ENCODE data around the gene SDK1.

Gene SDK1

GRCh38 chr7:3896169-3896765 lies 595.2 kb downstream of the SDK1 start:
- no peak for DNase-seq

- DNase-seq: peak; percentile 19
Measured at GRCh38 chr7:3897430-3898372, 596.6 kb downstream of the SDK1 start.

- DNase-seq: no peak
Measured at GRCh38 chr7:3899559-3899991, 598.5 kb downstream of the SDK1 start.

GRCh38 chr7:3908153-3908552 lies 607.1 kb downstream of the SDK1 start:
- no peak for DNase-seq

- no peak for DNase-seq
Measured at GRCh38 chr7:3909128-3909527, 608.1 kb downstream of the SDK1 start.

- DNase-seq: no peak
Measured at GRCh38 chr7:3910054-3910453, 609.0 kb downstream of the SDK1 start.

GRCh38 chr7:3911685-3912084 lies 610.6 kb downstream of the SDK1 start:
- no peak for DNase-seq

- no peak for DNase-seq
Measured at GRCh38 chr7:3912291-3912690, 611.2 kb downstream of the SDK1 start.

- DNase-seq: no peak
Measured at GRCh38 chr7:3914051-3914775, 613.2 kb downstream of the SDK1 start.

- no peak for DNase-seq
Measured at GRCh38 chr7:3915337-3915878, 614.4 kb downstream of the SDK1 start.

- no peak for DNase-seq
Measured at GRCh38 chr7:3916146-3916545, 615.1 kb downstream of the SDK1 start.

- DNase-seq: no peak
Measured at GRCh38 chr7:3917436-3917835, 616.4 kb downstream of the SDK1 start.

- no peak for DNase-seq
Measured at GRCh38 chr7:3918576-3918975, 617.5 kb downstream of the SDK1 start.

- no peak for DNase-seq
Measured at GRCh38 chr7:3922175-3922635, 621.2 kb downstream of the SDK1 start.

GRCh38 chr7:3923307-3923918 lies 622.4 kb downstream of the SDK1 start:
- no peak for DNase-seq

- DNase-seq: no peak
Measured at GRCh38 chr7:3924277-3924676, 623.2 kb downstream of the SDK1 start.

- DNase-seq: no peak
Measured at GRCh38 chr7:3927446-3928110, 626.5 kb downstream of the SDK1 start.

GRCh38 chr7:3928727-3929515 lies 627.9 kb downstream of the SDK1 start:
- DNase-seq: no peak

GRCh38 chr7:3931843-3932242 lies 630.8 kb downstream of the SDK1 start:
- no peak for DNase-seq

- DNase-seq: no peak
Measured at GRCh38 chr7:3937146-3937545, 636.1 kb downstream of the SDK1 start.

GRCh38 chr7:3937605-3938004 lies 636.6 kb downstream of the SDK1 start:
- no peak for DNase-seq
